PFSK-1 (cell line): ENCODE measurements around the gene ZNF891.

Source experiments
- FOXP2 ChIP-seq: optimal IDR thresholded peaks from 2 replicates; pipeline ENCODE3; 2011; ENCODE audit warnings: borderline replicate concordance, control low read depth, inconsistent platforms; ENCODE audit not compliant: insufficient read depth; ENCODE audit errors: extremely low read length, extremely low read depth
- POLR2AphosphoS5 ChIP-seq: IDR thresholded peaks from 2 replicates; pipeline ENCODE4 v1.6.1; 2012; ENCODE audit warnings: low read depth, mild to moderate bottlenecking, control low read depth, low read length, moderate library complexity
- SIN3A ChIP-seq: IDR thresholded peaks from 2 replicates; pipeline ENCODE4 v1.6.1; 2012; ENCODE audit warnings: mild to moderate bottlenecking, low read length, moderate library complexity, borderline replicate concordance; ENCODE audit not compliant: insufficient read depth
- TAF1 ChIP-seq: IDR thresholded peaks from 2 replicates; pipeline ENCODE4 v1.6.1; 2012; ENCODE audit warnings: low read length, control low read depth, borderline replicate concordance; ENCODE audit not compliant: insufficient read depth
- TF ChIP-seq, protein P1 (sequence below), 2 experiments: IDR thresholded peaks; 2 replicates each; pipeline versions ENCODE4 v1.6.1 to v1.8.0; 2011 to 2012; ENCODE audit warnings: low read depth in 2 of 2, low read length in 2 of 2, control low read depth in 1 of 2, inconsistent platforms in 1 of 2, mild to moderate bottlenecking in 1 of 2, moderate library complexity in 1 of 2; ENCODE audit not compliant: insufficient read depth in 1 of 2

The ZNF891 gene

DNA sequence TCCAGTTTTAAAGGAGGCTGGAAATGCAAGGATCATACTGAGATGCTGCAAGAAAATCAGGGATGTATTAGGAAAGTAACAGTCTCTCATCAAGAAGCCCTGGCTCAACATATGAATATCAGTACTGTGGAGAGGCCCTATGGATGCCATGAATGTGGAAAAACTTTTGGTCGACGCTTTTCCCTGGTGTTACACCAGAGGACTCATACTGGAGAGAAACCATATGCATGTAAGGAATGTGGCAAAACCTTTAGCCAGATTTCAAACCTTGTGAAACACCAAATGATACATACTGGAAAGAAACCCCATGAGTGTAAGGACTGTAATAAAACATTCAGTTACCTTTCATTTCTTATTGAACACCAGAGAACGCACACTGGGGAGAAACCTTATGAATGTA is 24.5 kb downstream of the ZNF891 start:
- TF ChIP-seq, protein P1, sequence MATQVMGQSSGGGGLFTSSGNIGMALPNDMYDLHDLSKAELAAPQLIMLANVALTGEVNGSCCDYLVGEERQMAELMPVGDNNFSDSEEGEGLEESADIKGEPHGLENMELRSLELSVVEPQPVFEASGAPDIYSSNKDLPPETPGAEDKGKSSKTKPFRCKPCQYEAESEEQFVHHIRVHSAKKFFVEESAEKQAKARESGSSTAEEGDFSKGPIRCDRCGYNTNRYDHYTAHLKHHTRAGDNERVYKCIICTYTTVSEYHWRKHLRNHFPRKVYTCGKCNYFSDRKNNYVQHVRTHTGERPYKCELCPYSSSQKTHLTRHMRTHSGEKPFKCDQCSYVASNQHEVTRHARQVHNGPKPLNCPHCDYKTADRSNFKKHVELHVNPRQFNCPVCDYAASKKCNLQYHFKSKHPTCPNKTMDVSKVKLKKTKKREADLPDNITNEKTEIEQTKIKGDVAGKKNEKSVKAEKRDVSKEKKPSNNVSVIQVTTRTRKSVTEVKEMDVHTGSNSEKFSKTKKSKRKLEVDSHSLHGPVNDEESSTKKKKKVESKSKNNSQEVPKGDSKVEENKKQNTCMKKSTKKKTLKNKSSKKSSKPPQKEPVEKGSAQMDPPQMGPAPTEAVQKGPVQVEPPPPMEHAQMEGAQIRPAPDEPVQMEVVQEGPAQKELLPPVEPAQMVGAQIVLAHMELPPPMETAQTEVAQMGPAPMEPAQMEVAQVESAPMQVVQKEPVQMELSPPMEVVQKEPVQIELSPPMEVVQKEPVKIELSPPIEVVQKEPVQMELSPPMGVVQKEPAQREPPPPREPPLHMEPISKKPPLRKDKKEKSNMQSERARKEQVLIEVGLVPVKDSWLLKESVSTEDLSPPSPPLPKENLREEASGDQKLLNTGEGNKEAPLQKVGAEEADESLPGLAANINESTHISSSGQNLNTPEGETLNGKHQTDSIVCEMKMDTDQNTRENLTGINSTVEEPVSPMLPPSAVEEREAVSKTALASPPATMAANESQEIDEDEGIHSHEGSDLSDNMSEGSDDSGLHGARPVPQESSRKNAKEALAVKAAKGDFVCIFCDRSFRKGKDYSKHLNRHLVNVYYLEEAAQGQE (IDR thresholded peaks at IDR 0.05; ENCODE audit: insufficient read depth in 1 of 2, low read depth in 2 of 2, low read length in 2 of 2): no peak
- TF ChIP-seq FOXP2: no peak
- no peak for TF ChIP-seq SIN3A
- TF ChIP-seq TAF1: no peak
- TF ChIP-seq POLR2AphosphoS5: no peak

DNA sequence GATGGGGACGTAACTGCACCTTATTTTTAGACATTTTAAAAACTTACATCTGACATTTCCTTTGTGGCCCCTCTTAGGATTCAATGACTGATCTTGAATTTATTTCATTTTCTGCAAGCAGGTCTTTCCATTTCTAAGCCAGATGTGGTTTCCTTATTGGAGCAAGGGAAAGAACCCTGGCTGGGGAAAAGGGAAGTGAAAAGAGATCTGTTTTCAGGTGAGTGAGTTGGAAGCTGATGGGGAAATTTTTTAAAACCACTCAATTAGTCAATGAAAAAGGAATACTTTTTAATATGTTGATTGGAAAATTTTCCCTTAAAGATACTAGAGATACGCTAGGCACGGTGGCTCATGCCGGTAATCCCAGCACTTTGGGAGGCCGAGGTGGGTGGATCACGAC is 46.7 kb downstream of the ZNF891 start:
- TF ChIP-seq POLR2AphosphoS5 (no peak), SIN3A (no peak), TAF1 (no peak), FOXP2 (no peak)
- TF ChIP-seq, protein P1 (IDR thresholded peaks at IDR 0.05; ENCODE audit: insufficient read depth in 1 of 2, low read depth in 2 of 2, low read length in 2 of 2): no peak

- TF ChIP-seq POLR2AphosphoS5 (no peak), FOXP2 (no peak), TAF1 (no peak), SIN3A (no peak)
- TF ChIP-seq, protein P1 (IDR thresholded peaks at IDR 0.05; ENCODE audit: insufficient read depth in 1 of 2, low read depth in 2 of 2, low read length in 2 of 2): no peak
Measured at GRCh38 chr12:133081159-133081780, 48.8 kb downstream of the ZNF891 start.

DNA sequence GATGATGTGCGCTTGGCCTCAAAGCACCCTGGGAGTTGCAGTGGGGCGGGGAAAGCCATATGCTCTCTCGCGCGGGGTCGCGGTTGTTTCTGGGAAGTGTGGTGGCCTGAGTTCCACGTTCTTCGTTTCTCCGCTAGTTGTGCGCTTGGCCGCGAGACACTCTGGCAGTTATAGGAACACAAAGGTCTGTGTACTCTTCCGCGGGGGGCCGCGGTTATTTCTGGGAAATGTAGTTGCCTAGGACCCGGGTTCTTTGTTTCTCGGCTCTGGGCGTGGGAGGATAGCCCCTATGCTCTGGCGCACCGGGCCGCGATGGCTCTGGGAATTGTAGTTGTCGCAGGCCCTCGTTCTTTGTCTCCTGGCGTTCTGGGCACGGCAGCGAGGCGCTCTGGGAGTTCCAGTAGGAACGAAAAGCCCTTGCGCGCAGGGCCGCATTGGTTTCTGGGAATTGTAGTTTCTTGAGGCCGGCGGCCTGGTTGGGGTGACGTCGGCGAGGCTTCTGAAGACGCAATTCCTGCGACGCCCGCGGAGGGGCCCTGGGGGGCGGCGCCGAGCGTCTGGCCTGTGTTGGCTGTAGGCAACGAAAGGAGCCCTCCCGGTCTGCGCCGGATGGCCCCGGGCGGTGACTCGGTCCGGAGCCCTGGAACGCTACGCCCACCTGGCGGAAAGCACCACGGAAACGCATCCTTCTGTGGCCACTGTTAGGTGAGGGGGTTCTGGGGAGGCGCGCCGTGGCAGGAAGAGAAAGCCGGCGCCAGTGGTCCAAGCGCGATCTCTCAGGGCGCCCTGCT is 49.5 kb downstream of the ZNF891 start, which contains the start of gene ZNF140:
ZNF140 (plus strand) TSS at position 556 of the 791 bp plus-strand sequence. CDS start 398 bp downstream, outside the sequence.
- TF ChIP-seq POLR2AphosphoS5: peak; percentile 30; the same call in 1 of the 2 replicates
- peak; percentile 9; the same call in 1 of the 2 replicates for TF ChIP-seq TAF1
- peak; percentile 40 for TF ChIP-seq FOXP2
- TF ChIP-seq SIN3A: no peak; the same call in 1 of the 2 replicates
- TF ChIP-seq, protein P1 (IDR thresholded peaks at IDR 0.05; ENCODE audit: insufficient read depth in 1 of 2, low read depth in 2 of 2, low read length in 2 of 2): no peak
